Ascending aorta (tissue), 2 donors: ENCODE results near the gene PCBP4. TPM values are rescaled to one million over a fixed set of nuclear protein-coding genes. Genes with fewer than 3 reads are reported as not detected.
A peak's percentile ranks its signal among the peaks of the same experiment; 100 is the strongest.

Experiments
- DNase-seq, 2 donors: peaks; one replicate each; pipeline ENCODE4 v3.0.0-alpha.2; 2019; ENCODE audit warnings: low spot score in 2 of 2
- H3K27ac ChIP-seq, 2 donors: fragments of 200-600 bp; sonication (generic); one replicate each; pipeline ENCODE4 v1.5.1; 2016 to 2017; ENCODE audit warnings: mild to moderate bottlenecking in 1 of 2
- H3K27me3 ChIP-seq: fragments of 200-600 bp; sonication (generic); one replicate; pipeline ENCODE4 v1.5.1; 2017
- H3K36me3 ChIP-seq, 2 donors: fragments of 200-600 bp; sonication (generic); one replicate each; pipeline ENCODE4 v1.5.1; 2016
- H3K4me1 ChIP-seq, 2 donors: fragments of 200-600 bp; sonication (generic); one replicate each; pipeline ENCODE4 v1.5.1; 2016 to 2017; ENCODE audit warnings: mild to moderate bottlenecking in 1 of 2
- H3K4me3 ChIP-seq, 2 donors: fragments of 200-600 bp; sonication (generic); one replicate each; pipeline ENCODE4 v1.5.1; 2016 to 2017; ENCODE audit warnings: mild to moderate bottlenecking in 1 of 2
- H3K9me3 ChIP-seq, 2 donors: fragments of 200-600 bp; sonication (generic); one replicate each; pipeline ENCODE4 v1.5.1; 2016
- intact Hi-C: fragments of 100-400 bp; cut with DNase I; formaldehyde crosslinking; loops from one replicate; pipeline ENCODE4 v1.15.1; 2023
- total RNA-seq: library from RNA; depleted of rRNA; stranded (reverse); fragments of >200 nt; gene quantifications from one replicate; pipeline ENCODE4 v1.1.0, GENCODE V29; 2016
- TF ChIP-seq, protein P1 (sequence below), 3 experiments: fragments of 200-600 bp in 2 of 3; fragments of 450-650 bp in 1 of 3; sonication (generic) in 2 of 3; IDR thresholded peaks; one replicate each; pipeline ENCODE4 v1.5.1; 2016 to 2019; ENCODE audit warnings: antibody characterized with exemption in 3 of 3, mild to moderate bottlenecking in 1 of 3, moderate library complexity in 1 of 3

Gene PCBP4
- total RNA-seq, 1 donor from 2014 or later = 256 TPM

DNA sequence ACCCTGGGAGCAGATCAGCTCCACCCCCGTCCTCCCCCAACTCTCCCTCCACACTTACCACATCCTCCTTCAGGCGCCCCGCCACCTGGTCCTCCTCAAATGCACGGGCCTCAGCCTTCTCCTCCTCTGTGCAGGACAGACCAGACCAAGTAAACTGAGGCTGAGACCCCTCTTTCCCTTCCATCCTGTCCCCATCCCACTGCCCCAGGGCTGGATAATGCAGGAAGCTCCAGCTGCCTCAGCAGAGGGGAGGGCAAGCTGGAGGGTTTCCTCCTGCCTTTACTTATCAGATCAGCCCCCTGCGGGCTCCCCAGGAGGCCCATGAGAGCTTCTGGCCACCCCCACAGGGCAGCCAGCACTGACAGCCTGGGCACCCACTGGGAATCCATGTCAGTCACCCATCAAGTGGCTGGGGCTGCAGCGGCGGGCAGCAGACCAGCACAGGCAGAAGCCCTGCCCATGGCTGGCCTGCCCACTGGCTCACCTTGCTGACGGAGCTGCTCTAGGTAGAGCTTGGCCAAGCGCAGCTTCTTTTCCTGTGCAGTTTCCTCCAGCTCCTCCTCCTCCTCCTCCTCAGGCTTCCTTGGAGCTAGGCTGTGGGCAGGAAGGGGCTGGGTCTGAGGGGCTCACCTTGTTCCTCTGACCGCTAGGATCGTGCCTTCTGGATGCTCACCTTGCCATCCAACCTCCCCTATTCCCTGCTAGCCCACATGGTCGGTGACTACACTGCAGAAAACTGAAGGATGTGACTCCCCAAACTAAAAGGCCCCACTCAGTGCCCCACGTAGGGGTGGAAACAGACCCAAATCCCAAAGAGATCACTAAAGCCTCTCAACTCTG, 29.4 kb downstream of the PCBP4 start:
- TF ChIP-seq, protein P1, sequence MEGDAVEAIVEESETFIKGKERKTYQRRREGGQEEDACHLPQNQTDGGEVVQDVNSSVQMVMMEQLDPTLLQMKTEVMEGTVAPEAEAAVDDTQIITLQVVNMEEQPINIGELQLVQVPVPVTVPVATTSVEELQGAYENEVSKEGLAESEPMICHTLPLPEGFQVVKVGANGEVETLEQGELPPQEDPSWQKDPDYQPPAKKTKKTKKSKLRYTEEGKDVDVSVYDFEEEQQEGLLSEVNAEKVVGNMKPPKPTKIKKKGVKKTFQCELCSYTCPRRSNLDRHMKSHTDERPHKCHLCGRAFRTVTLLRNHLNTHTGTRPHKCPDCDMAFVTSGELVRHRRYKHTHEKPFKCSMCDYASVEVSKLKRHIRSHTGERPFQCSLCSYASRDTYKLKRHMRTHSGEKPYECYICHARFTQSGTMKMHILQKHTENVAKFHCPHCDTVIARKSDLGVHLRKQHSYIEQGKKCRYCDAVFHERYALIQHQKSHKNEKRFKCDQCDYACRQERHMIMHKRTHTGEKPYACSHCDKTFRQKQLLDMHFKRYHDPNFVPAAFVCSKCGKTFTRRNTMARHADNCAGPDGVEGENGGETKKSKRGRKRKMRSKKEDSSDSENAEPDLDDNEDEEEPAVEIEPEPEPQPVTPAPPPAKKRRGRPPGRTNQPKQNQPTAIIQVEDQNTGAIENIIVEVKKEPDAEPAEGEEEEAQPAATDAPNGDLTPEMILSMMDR (IDR thresholded peaks at IDR 0.05) = no peak
- H3K9me3 ChIP-seq = no peaks in the 10 kb centered on the region

DNA sequence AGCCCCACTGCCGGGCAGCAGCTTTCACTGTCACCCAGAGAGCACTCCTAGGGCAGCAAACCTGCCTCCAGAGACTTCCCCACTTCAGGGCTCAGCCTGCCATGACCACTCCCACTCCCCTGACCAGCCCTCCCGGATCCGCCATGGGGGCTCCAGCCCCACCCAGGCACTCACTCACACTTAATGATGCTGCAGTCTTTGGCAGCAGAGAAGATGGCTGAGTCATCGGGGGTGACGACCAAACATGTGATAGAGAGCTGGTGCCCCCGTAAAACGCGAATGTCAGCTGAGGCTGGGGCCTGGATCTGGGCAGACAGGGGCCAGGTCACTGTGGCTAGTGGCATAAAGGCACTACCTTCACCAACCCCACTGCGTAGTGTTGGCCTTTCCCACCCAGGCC, 30.2 kb downstream of the PCBP4 start:
- Histone ChIP-seq H3K4me1 (peaks cover 0 to 10% of the 10 kb centered on the region in 2 donors), H3K4me3 (no peak overlapping the region), H3K27ac (no peak overlapping the region), H3K9me3 (no peaks in the 10 kb centered on the region), H3K27me3 (no peaks in the 10 kb centered on the region), H3K36me3 (peaks cover 48 to 67% of the 10 kb centered on the region in 2 donors)
- intact Hi-C loops = no loop called here
- TF ChIP-seq, protein P1 (IDR thresholded peaks at IDR 0.05) = no peak
- DNase-seq = peak in 1 of 2 donors; percentile 52

More for the DNA sequence above, 29.4 kb downstream of the PCBP4 start:
- H3K4me1 ChIP-seq = peaks cover 7 to 16% of the 10 kb centered on the region in 2 donors
- peaks cover 46 to 61% of the 10 kb centered on the region in 2 donors for H3K36me3 ChIP-seq
- DNase-seq = peak in 1 of 2 donors; percentile 61
- no peak overlapping the region for H3K4me3 ChIP-seq
- intact Hi-C loops = no loop called here
- no peak overlapping the region for H3K27ac ChIP-seq
- no peaks in the 10 kb centered on the region for H3K27me3 ChIP-seq

DNA sequence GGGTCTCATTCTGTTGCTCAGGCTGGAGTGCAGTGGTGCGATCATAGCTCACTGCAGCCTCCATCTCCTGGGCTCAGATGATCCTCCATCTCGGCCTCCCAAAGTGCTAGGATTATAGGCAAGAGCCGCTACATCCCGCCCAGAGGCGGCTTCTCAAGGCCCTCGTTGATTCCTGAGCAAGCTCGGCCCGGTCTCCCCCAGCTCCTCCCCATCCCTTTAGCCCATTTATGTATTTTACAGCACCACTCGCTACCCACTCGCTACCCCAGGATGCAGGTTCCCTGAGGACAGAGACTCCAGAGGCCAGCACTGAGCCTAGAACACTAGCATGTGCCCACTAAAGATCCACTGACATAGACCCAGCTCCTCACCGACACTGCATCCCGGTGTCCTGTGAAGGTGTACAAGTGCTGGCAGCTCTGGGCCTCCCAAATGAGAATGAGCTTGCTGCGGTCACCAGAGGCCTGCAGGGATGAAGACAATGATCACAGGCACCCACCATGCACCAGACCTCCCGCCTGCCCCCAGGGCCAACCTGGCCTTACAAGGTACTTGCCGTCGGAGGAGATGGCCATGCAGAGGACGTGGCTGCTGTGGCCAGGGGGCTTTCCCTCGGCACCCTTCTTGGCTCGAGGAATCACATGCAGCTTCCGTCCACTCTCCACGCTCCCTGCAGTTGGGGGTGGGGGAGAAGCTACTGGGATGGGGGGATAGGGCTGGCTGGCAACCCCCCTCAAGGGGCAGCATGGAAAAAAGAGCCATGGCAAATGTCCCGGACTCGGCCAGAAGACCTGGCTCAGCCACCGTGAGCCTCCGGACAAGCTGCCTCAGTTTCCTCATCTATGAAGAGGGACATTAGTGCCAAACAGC, 31.1 kb downstream of the PCBP4 start:
- DNase-seq = peak in 1 of 2 donors; percentile 50
- Histone ChIP-seq H3K9me3 (no peaks in the 10 kb centered on the region), H3K4me1 (peaks cover 0 to 5% of the 10 kb centered on the region in 2 donors), H3K27me3 (no peaks in the 10 kb centered on the region), H3K36me3 (peaks cover 48 to 67% of the 10 kb centered on the region in 2 donors), H3K27ac (no peak overlapping the region), H3K4me3 (no peak overlapping the region)
- intact Hi-C loops = no loop called here
- TF ChIP-seq, protein P1 (IDR thresholded peaks at IDR 0.05) = no peak

DNA sequence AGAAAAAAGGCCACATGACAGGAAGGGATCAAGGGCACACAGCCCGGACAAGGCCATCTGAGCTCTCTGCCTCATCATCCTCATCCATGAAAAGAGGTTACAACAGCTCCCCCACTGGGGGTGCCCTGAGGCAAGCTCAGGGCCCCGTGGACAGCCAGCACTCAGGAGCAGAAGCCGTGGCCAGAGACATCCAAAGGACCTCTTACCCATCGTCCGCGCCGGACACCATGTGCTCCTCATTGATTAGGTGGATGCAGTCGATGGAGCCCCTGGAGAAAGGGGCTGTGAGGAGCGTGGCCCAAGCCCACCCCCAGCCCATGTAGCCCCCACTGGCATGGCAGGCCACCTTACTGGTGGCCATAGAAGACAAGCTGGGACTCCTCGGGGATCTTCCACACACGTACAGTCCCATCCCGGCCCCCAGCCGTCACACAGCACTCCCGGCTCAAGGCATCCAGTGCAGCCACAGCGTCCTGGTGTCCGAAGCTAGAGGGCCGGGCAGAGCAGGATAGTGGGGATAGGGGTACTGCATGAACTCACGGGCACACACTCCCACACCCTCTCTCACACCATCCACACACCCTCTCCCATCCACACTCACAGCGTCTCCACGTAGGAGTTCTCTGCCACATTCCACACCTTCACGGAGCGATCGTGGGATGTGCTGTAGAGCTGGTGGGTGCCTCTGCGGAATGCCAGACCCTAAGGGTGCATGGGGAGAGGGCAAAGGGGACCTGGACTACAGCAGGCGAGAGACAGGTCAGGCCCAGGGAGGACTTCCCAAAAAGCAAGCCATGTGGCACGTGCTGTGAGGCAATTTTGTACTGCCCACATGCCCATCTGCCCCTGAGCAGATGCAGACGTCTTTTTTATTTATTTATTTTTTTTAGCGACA, 32.0 kb downstream of the PCBP4 start:
- Histone ChIP-seq H3K36me3 (peaks cover 48 to 67% of the 10 kb centered on the region in 2 donors), H3K27me3 (no peaks in the 10 kb centered on the region), H3K4me1 (no peaks in the 10 kb centered on the region), H3K9me3 (no peaks in the 10 kb centered on the region), H3K4me3 (no peak overlapping the region), H3K27ac (no peak overlapping the region)
- DNase-seq = peak in 1 of 2 donors; percentile 60
- intact Hi-C loops = no loop called here
- TF ChIP-seq, protein P1 (IDR thresholded peaks at IDR 0.05) = no peak
